Activated CD4-positive, CD25-positive, alpha-beta regulatory T cell treated with anti-CD3 and anti-CD28 coated beads, Interleukin-2, amount 50 U/mL, for 16 hours (primary cell): ENCODE results near the gene UGT3A1.
"Not testable (repeated sequence)": the region's sequence is repeated elsewhere in the genome, so short reads cannot be mapped to it uniquely, and the experiment has no call there.

ENCODE experiments used
- DNase-seq: peaks from one replicate; pipeline ENCODE4 v3.0.0-alpha.2; 2020; ENCODE audit warnings: low read depth, low spot score

UGT3A1 gene

DNA sequence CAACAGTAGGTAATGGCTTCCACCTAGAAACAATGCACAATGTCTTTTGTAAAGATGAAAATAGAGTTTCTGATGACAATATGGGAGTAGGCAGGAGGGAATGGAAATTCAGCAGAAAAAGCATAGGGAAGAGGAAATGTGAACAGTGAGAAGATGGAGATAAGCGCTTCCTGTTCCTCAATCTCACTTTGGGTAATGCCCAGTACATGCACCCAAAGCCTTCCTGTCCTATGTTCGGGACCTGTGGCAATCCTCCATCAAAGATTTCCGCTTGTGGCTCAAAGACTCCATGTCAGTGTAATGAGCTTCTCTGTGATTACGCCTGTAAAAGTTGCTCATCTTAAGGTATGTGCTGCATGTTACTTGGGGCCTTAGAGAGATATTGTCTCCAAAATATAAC is 2.7 kb downstream of the UGT3A1 start:
- no peak for DNase-seq

GRCh38 chr5:35987776-35988175 is 3.4 kb downstream of the UGT3A1 start:
- no peak for DNase-seq

DNA sequence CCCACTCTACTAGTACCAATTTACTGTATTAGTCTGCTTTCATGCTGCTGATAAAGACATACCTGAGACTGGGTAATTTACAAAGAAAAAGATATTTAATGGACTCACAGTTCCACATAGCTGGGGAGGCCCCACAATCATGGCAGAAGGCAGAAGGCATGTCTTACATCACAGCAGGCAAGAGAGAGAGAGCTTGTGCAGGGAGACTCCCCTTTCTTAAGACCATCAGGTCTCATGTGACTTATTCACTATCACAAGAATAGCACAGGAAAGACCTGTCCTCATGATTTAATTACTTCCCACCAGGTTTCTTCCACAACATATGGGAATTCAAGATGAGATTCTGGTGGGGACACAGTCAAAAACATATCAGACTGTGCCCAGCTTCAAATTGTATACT is 11.5 kb downstream of the UGT3A1 start:
- DNase-seq, result no peak

- DNase-seq, result not testable (repeated sequence)
Observed at GRCh38 chr5:35976859-35977258, 14.3 kb downstream of the UGT3A1 start.

GRCh38 chr5:35974570-35974969 is 16.6 kb downstream of the UGT3A1 start:
- DNase-seq, result no peak

- no peak for DNase-seq
Observed at GRCh38 chr5:35971878-35972210, 19.3 kb downstream of the UGT3A1 start.

DNA sequence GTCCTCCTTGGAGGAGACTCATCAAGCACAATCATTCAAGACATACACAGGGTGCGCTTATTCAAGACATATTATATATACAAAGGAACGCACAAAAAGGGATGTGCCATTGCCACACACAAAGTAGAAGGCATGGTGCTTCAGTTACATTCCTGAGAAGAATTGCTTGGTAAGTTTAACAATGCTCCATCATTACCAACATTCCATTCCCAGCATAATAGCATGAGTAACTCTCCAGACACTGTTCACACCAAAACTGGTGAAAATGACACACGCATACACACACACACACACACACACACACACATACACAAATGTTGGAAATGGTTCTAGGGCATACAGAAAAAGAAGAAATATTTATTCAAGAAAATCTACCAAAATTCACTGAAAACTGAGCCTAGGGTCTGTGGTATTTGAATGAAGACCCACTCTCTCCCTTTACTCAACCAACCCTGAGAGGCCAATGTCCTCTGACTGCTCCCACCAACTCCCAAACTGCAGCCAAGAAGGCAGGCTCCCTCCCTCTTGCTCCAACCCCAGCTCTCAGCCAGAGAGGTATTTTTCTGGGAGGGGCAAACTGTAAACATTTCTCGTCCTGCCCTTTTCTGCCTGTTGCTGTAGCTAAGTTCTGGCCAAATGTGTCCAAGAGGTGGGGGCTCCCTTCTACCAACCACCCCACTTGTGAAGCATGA is 19.9 kb downstream of the UGT3A1 start:
- DNase-seq, result no peak

- no peak for DNase-seq
Observed at GRCh38 chr5:35963381-35963843, 27.8 kb downstream of the UGT3A1 start.

DNA sequence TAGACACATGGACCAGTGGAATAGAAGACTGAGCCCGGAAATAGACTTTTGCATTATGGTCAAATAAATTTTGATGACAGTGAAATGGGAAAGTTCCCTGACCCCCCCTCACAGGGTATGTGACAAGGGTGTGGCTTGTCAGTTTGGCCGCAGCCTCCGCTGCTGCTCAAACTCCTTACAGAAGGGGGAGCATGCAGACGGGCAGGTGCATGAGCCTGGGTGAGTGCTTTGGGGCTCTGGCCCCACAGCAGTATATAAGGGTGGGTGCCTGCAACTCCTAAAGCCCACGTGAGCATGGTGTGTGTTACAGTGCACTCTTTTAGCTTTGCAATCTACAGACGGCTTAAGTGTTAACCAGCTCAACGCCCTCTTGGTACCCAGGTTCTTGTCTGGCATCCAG is 30.9 kb downstream of the UGT3A1 start:
- DNase-seq, result no peak

DNA sequence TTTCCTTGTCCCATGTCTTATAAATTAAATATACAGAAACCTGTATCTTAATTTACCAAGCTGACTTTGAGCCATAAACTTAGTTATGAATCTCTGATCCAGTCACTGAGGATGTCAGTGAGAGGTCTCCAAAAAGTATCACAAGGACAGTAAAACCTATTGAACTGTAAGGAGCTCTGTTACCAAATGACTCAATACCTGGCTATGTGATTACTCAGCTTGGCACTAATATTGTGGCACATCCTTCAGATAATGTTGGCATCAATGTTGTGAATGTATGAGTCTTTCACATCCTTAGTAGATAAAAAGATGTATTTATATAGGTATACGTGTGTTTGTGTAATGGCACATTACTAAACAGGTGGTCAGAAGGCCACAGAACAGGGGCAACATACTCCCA is 34.8 kb downstream of the UGT3A1 start:
- no peak for DNase-seq

DNA sequence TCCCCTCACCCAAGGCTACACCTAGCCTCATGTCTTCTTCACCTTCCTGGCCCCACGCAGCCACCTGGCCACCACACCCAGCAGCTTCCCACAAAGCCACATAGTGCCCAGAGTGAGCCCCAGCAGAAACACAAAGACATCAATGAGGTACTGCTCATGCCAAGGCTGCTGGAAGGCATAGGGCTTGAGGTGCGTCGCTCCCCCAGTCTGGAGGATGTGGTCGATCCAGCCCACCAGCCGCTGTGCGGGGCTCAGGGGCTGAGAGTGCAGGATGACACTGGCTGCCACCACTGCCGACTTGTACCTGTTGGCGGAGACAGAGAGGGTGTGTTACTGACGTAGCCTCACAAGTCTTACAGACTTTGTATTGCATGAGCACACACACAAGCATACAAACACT is 37.0 kb downstream of the UGT3A1 start:
- DNase-seq, result no peak

DNA sequence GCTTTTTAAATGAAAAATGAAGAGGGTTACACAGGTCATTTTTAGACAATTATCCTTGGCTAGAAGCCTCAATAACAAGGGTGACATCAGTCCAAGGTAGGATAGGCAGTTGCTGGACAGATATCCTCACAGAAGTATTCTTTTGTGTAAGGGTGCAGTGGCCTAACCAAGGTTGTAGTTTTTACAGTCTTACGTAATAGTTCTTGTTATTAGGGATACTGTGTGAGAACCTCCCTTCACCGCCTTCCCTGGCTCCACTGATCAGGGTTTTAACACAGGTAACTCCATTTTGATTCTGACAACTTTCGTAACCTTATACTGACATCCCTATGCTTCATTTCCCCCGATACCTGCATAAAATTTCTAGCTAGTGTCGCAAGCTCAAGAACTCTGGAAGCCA is 44.1 kb downstream of the UGT3A1 start:
- no peak for DNase-seq

GRCh38 chr5:35939639-35940038 is 51.6 kb downstream of the UGT3A1 start:
- no peak for DNase-seq

DNA sequence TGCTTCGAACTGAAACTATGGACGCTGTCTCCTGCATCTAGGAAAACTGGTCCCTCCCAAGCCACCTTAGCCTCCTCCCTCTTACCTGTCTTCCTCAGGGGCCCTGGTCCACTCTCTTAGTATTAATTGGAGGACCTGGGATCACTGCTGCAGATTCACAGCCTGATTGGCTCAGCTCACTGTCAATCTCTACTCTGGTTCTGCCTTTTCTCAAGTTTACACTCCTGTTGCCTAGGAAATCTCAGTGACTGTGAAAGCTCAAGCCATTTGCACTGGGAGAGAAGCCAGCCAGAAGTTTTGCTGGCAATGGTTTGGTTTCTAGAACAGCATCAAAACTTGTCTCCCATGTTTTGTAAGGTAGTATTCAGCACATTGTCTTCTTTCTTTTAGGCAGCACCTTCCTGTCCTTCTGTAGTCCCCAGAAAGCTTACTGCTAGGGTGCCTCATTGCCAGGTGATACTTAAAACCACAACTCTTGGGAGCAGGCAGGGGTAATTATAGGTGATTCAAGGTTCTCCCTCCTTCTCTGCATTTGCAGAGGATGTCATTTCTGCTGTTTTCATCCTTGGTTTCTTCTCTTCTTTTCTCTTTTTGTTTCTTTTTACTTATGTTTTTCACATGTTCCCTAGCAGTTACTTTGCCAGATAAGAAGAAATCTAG is 52.5 kb downstream of the UGT3A1 start, which contains the start of gene CAPSL:
Gene CAPSL (minus strand): TSS at position 55 of the 660 bp plus-strand sequence. CDS start 17,502 bp downstream, outside the sequence.
- no peak for DNase-seq

- DNase-seq, result peak; percentile 50
Observed at GRCh38 chr5:35926389-35927051, 64.7 kb downstream of the UGT3A1 start.

DNA sequence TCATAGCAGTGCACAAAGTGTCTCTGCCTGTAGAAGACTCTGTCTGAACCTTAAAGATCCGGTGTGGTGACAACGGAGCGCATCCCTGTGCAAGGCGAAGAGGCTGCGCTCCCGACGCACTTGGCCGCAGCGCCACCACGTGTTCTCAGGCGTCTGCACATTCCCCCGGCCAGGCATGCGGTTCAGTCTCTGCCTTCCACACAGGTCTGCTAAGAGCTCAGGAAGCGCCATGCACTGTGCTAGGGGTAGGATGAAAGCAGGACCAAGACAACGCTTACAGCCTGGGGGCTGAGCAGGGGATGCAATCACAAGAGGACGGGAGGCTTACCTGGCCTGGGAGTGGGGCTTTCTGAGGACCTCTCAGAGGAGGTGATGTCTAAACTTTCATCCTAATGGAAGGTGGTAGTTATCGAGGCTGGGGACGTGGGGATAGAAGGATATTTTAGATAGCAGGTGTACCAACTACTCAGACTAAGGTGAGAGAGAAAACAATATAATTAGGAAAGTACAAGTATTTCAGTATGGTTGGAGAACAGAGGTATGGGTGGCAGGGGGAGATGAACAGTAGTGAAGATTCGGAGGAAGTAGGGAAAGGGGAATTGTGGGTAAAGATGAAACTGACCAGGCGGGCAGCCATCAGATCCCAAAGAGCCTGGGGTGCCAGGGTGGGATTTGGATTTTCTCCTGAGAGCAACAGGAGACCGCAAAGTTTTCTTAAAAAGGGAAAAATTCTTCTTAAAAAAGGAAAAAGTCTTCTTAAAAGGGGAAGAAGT is 66.1 kb downstream of the UGT3A1 start:
- peak; percentile 69 for DNase-seq

GRCh38 chr5:35924122-35924949 is 66.9 kb downstream of the UGT3A1 start:
- DNase-seq, result no peak

- no peak for DNase-seq
Observed at GRCh38 chr5:35922468-35922867, 68.7 kb downstream of the UGT3A1 start.

GRCh38 chr5:35921930-35922329 is 69.3 kb downstream of the UGT3A1 start:
- no peak for DNase-seq

DNA sequence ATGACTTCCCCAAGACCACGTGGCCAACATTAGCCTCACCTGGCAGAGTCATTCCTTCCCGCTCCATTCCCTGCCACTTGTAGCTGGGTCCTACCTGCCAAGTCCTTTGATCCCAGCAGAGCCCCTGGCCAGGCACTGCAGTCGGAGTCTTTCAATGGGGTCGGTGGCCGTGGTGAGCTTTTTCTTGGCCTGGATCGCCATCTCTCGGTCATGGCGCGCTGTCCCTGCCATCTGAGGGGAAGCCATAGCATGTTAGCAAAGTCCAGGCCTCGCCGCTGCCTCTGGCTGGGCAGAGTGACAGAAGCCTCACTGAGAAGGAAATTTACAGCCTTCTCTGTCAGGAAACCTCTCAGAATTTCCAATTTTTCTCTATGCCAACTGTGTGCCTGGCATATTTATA is 70.3 kb downstream of the UGT3A1 start:
- no peak for DNase-seq

DNA sequence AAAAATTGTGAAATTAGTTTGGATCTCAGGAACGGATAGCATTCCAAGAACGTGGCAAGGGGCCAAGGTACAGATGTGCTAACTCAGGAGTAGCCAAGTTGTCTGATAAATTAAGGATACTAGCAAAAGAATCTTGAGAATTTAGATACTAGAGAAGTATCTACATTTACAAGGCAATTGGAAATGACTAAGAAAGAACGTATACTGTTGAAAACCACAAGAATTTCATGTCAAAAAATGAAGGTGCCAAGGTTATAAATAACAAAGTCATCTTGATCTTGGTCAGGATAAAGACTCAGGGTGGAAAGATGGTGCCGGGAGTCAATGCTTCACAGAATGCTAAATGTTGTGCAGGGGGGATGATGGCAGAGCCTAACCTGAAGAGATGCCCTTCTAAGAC is 72.0 kb downstream of the UGT3A1 start:
- no peak for DNase-seq
